ENCODE data around the gene DNAH12.
"Not testable (repeated sequence)": the region's sequence is repeated elsewhere in the genome, so short reads cannot be mapped to it uniquely, and the experiment has no call there.

Gene DNAH12

GRCh38 chr3:57545636-57546268 is 1.6 kb upstream of the DNAH12 start:
- no peak for DNase-seq (ENCODE audit: low read depth in 2 of 2)

GRCh38 chr3:57538465-57538864 is 5.7 kb downstream of the DNAH12 start:
- DNase-seq (ENCODE audit: low read depth in 2 of 2): no peak

GRCh38 chr3:57530071-57530608 is 14.0 kb downstream of the DNAH12 start:
- DNase-seq (ENCODE audit: low read depth in 2 of 2): no peak

DNA sequence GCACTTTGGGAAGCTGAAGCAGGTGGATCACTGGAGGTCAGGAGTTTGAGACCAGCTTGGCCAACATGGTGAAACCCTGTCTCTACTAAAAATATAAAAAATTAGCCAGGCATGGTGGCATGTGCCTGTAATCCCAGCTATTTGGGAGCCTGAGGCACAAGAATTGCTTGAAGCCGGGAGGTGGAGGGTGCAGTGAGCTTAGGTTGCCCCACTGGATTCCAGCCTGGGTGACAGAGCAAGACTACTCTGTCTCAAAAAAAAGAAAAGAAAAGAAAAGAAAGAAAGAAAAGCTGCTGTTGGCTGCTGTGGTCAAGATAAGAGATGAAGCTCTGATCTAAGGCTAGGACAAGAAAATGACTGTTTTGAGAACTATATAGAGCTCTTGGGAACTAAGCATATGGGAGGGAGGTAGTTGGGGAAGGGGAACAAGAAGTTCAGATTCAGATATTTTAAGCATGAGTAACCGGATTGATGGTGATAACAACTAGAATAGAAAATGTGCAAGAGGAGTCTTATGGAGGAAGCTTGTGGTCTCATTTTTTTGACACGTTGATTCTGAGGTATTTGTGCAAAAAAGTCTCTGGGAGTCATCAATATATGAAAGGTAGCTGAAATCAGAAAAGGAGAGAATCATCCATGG is 25.7 kb downstream of the DNAH12 start:
- DNase-seq (ENCODE audit: low read depth in 2 of 2): no peak

DNA sequence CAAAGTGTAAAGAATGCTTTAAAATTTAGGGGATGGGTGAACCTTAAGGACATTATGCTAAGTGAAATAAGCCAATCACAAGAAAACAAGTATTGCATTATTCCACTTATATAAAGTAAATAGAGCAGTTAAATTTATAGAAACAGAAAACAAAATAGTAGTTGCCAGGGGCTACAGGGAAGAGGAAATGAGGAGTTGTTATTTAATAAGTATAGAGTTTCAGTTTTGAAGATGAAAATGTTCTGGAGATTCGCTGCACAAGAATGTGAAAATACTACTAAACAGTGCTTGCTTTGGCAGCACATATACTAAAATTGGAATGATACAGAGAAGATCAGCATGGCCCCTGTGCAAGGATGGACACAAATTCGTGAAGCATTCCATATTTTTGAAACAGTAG is 32.0 kb downstream of the DNAH12 start:
- no peak for DNase-seq (ENCODE audit: low read depth in 2 of 2)

- DNase-seq (ENCODE audit: low read depth in 2 of 2): no peak
Measured at GRCh38 chr3:57505901-57506300, 38.2 kb downstream of the DNAH12 start.

DNA sequence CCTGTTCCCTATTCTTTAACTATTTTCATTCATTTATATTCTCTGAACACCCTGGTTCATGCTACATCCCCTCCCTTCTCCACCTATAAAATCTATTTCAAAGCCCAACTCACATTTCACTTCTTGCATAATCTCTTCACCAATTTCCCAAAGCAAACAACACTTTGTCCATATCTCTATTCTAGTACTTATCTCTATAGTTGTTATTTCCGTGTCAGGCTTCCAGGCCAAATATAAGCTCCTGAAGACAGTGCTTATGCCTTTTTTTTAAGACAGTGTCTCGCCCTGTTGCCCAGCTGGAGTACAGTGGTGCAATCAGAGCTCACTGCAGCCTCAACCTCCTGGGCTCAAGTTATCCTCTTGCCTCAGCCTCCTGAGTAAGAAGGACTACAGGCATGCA is 43.6 kb downstream of the DNAH12 start:
- DNase-seq (ENCODE audit: low read depth in 2 of 2): no peak

GRCh38 chr3:57497904-57498303 is 46.2 kb downstream of the DNAH12 start:
- no peak for DNase-seq (ENCODE audit: low read depth in 2 of 2)

- no peak for DNase-seq (ENCODE audit: low read depth in 2 of 2)
Measured at GRCh38 chr3:57484563-57484962, 59.6 kb downstream of the DNAH12 start.

GRCh38 chr3:57477193-57477592 is 67.0 kb downstream of the DNAH12 start:
- not testable (repeated sequence) for DNase-seq (ENCODE audit: low read depth in 2 of 2)

DNA sequence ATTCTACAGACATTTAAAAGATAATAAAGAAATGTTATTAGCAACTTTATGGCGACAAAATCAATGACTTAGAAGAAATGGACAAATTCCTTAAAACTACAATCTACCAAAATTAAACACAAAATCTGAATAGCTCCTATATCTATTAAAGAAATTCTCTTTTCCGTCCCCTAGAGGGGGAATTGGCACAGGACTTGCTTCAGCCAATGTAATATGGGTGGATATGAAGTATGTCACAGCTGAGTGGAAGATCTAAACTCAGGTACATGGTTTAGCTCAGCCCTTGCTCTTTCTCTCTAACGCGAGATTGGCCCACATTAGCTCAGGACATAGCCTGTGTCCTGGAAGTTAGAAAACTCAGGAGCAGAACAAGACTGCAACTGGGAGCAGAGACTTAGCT is 79.3 kb downstream of the DNAH12 start:
- no peak for DNase-seq (ENCODE audit: low read depth in 2 of 2)

DNA sequence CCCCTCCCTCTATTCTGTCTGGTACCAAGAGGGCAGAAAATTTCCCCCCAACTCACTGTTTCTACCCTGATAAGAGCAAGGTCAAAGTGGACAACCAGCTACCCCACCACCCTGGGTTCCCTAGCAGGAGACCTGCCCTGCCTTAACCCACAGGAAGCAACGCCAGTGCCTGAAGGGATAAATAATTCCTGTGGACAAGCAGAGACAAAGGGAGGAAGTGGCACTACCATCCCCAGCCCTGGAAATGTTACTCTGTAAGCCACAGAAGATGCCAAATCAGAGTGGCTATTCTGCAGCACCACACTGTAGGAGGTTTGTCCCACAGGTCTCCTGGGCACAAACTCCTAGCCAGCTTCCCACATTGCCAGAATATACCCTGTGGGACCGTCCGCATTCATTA is 80.1 kb downstream of the DNAH12 start:
- no peak for DNase-seq (ENCODE audit: low read depth in 2 of 2)

DNA sequence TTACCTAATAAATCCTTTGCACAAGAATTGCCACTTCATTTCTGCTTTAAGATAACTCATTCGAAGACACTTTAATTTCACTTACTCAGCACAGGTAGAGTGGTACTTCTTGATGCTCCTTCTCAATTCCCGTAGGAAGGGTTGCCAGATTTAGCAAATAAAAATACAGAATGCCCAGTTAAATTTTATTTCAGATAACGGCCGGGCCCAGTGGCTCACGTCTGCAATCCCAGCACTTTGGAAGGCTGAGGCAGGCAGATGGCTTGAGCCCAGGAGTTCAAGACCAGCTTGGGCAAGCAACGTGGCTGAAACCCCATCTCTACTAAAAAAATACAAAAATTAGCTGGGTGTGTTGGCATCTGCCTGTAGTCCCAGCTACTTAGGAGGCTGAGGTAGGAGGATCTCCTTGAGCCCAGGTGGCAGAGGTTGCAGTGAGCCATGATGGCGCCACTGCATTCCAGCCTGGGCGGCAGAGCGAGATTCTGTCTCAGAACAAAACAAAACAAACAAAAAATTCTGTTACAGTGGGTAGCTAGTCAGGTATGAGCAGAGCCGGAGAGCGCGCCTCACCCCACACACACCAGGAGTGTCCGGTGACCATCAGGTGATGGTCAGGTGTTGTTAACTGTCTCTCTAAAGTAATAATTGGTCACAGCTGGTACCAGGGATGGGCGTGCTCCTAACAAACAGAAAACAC is 92.8 kb downstream of the DNAH12 start:
- DNase-seq (ENCODE audit: low read depth in 2 of 2): no peak

DNA sequence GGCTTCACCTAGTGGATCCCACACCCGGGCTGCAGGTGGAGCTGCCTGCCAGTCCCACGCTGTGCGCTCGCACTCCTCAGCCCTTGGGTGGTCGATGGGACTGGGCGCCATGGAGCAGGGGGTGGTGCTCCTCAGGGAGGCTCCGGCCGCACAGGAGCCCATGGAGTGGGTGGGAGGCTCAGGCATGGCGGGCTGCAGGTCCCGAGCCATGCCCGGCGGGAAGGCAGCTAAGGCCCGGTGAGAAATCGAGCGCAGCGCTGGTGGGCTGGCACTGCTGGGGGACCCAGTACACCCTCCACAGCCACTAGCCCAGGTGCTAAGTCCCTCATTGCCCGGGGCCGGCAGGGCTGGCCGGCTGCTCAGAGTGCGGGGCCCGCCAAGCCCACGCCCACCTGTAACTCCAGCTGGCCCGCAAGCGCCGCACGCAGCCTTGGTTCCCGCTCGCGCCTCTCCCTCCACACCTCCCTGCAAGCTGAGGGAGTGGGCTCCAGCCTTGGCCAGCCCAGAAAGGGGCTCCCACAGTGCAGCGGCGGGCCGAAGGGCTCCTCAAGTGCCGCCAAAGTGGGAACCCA is 94.8 kb downstream of the DNAH12 start:
- not testable (repeated sequence) for DNase-seq (ENCODE audit: low read depth in 2 of 2)

DNA sequence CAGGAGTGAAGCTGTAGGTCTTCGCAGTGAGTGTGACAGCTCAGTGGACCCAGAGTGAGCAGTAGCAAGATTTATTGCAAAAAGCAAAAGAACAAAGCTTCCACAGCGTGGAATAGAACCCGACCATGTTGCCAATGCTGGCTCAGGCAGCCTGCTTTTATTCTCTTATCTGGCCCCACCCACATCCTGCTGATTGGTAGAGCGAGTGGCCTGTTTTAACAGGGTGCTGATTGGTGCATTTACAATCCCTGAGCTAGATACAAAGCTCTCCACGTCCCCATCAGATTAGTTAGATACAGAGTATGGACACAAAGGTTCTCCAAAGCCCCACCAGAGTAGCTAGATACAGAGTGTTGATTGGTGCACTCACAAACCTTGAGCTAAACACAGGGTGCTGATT is 95.7 kb downstream of the DNAH12 start:
- not testable (repeated sequence) for DNase-seq (ENCODE audit: low read depth in 2 of 2)

GRCh38 chr3:57446318-57446841 is 97.8 kb downstream of the DNAH12 start:
- DNase-seq (ENCODE audit: low read depth in 2 of 2): no peak

DNA sequence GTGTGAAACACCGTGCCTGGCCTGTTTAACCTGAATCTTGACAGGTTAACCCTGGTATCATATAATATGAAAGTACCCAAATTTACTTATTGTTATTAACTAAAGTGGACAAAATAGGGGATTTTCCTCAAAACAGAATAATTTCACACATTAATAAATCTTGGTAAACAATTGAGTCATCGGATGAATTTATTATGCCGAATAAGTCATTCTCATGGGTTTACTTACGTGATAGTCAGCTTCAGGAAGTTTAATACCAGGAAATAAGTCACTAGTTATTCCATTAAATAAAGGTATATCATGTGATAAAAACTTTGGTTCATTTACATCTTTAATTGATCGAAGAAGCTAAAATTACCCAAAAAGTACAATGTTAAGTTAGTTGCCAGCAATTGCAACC is 99.7 kb downstream of the DNAH12 start:
- no peak for DNase-seq (ENCODE audit: low read depth in 2 of 2)

- not testable (repeated sequence) for DNase-seq (ENCODE audit: low read depth in 2 of 2)
Measured at GRCh38 chr3:57440144-57440543, 104.0 kb downstream of the DNAH12 start.

GRCh38 chr3:57438460-57438859 is 105.7 kb downstream of the DNAH12 start:
- not testable (repeated sequence) for DNase-seq (ENCODE audit: low read depth in 2 of 2)

DNA sequence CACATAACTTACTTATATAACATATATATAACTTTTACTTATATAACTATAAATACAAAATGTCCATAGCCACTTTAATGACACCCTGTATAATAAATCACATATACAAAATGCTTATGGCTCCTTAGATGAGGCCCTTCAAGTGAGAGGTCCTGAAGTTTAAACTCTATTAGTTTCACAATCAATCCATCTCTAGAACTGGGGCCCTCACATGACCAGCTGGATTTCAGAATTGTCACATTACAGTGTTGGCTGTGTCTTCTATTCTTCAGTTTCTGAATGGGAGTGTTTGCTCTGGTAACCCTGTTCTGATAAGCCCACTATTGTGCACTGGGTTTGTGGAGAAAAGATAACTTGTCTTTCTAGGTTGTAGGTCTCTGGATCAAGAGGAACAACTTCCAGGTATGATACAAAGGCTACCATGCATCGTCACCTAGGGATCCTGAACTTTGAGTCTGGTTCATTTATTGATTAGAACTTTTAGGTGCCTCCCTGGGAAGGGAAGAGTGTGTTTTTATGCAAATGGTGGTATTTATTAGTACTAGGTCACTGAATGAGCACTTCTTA is 107.9 kb downstream of the DNAH12 start:
- DNase-seq (ENCODE audit: low read depth in 2 of 2): no peak

- DNase-seq (ENCODE audit: low read depth in 2 of 2): no peak
Measured at GRCh38 chr3:57434041-57434440, 110.1 kb downstream of the DNAH12 start.

DNA sequence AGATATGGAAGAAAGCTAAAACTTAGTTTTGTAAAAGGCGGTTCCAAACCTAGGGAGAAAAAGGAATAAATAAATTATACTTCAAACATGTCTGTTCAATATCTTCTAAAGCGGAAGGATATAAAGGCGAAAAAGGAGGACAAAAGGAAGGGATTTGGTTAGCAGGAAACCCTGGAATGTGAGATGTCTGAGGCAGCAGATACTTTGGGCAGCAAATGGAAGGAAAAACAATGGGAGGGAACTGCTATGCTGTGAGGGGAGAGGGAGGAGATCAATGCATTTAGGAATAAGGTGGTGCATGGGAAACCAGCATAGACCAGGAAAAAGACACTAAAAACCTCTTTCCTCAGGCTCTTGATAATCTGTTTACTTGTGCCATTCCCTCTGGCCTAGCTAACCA is 120.8 kb downstream of the DNAH12 start:
- no peak for DNase-seq (ENCODE audit: low read depth in 2 of 2)
